IPS-15b (cell line): Measurements from ENCODE around the gene HSF5.
"Not testable (repeated sequence)": the region's sequence is repeated elsewhere in the genome, so short reads cannot be mapped to it uniquely, and the experiment has no call there.

Source experiments
- H3K27me3 ChIP-seq: one replicate; pipeline ENCODE4 v1.6.1; 2013; ENCODE audit warnings: low read length; ENCODE audit not compliant: control insufficient read depth, insufficient read depth
- H3K36me3 ChIP-seq: one replicate; pipeline ENCODE4 v1.6.1; 2013; ENCODE audit warnings: low read length; ENCODE audit not compliant: control insufficient read depth, insufficient read depth
- H3K4me1 ChIP-seq: one replicate; pipeline ENCODE4 v1.6.1; 2013; ENCODE audit warnings: mild to moderate bottlenecking, low read length; ENCODE audit not compliant: control insufficient read depth, insufficient read depth
- H3K4me3 ChIP-seq: one replicate; pipeline ENCODE4 v1.5.1; 2013; ENCODE audit warnings: low read depth, low read length
- H3K9ac ChIP-seq: one replicate; pipeline ENCODE4 v1.6.1; 2013; ENCODE audit warnings: low read depth, mild to moderate bottlenecking, low read length
- H3K9me3 ChIP-seq: one replicate; pipeline ENCODE4 v1.6.1; 2013; ENCODE audit warnings: mild to moderate bottlenecking, low read length; ENCODE audit not compliant: control insufficient read depth, insufficient read depth

The HSF5 gene

GRCh38 chr17:58498177-58498828 lies 10.1 kb upstream of the HSF5 start:
- Histone ChIP-seq H3K9ac (no peak overlapping the region), H3K4me3 (no peak overlapping the region), H3K36me3 (peaks cover 23% of the 10 kb centered on the region), H3K9me3 (no peaks in the 10 kb centered on the region), H3K27me3 (no peaks in the 10 kb centered on the region), H3K4me1 (no peaks in the 10 kb centered on the region)

GRCh38 chr17:58493506-58493905 lies 5.3 kb upstream of the HSF5 start:
- H3K9me3 ChIP-seq: no peaks in the 10 kb centered on the region
- H3K4me1 ChIP-seq: no peaks in the 10 kb centered on the region
- no peak overlapping the region for H3K9ac ChIP-seq
- peaks cover 4% of the 10 kb centered on the region for H3K27me3 ChIP-seq
- peaks cover 38% of the 10 kb centered on the region for H3K36me3 ChIP-seq
- no peak overlapping the region for H3K4me3 ChIP-seq

GRCh38 chr17:58492238-58493121 lies 4.3 kb upstream of the HSF5 start:
- H3K27me3 ChIP-seq: peaks cover 5% of the 10 kb centered on the region
- H3K4me1 ChIP-seq: no peaks in the 10 kb centered on the region
- peaks cover 38% of the 10 kb centered on the region for H3K36me3 ChIP-seq
- no peak overlapping the region for H3K9ac ChIP-seq
- H3K4me3 ChIP-seq: no peak overlapping the region
- no peaks in the 10 kb centered on the region for H3K9me3 ChIP-seq

- Histone ChIP-seq H3K9me3 (no peaks in the 10 kb centered on the region), H3K9ac (no peak overlapping the region), H3K36me3 (peaks cover 38% of the 10 kb centered on the region), H3K27me3 (peaks cover 10% of the 10 kb centered on the region), H3K4me1 (no peaks in the 10 kb centered on the region), H3K4me3 (no peak overlapping the region)
These were observed 3.4 kb upstream of the HSF5 start for GRCh38 chr17:58491510-58492045.

- no peak overlapping the region for H3K9ac ChIP-seq
- H3K4me3 ChIP-seq: no peak overlapping the region
- H3K4me1 ChIP-seq: no peaks in the 10 kb centered on the region
- no peaks in the 10 kb centered on the region for H3K9me3 ChIP-seq
- H3K27me3 ChIP-seq: peaks cover 13% of the 10 kb centered on the region
- H3K36me3 ChIP-seq: peaks cover 20% of the 10 kb centered on the region
These were observed 251 bp upstream of the HSF5 start for GRCh38 chr17:58488428-58488890.

GRCh38 chr17:58484600-58484999 lies 3.6 kb downstream of the HSF5 start:
- no peaks in the 10 kb centered on the region for H3K4me1 ChIP-seq
- peaks cover 13% of the 10 kb centered on the region for H3K27me3 ChIP-seq
- H3K9ac ChIP-seq: no peak overlapping the region
- no peaks in the 10 kb centered on the region for H3K9me3 ChIP-seq
- H3K4me3 ChIP-seq: no peak overlapping the region
- H3K36me3 ChIP-seq: no peaks in the 10 kb centered on the region

- not testable (repeated sequence) for H3K9me3 ChIP-seq, H3K4me1 ChIP-seq, H3K9ac ChIP-seq, H3K4me3 ChIP-seq, H3K36me3 ChIP-seq, H3K27me3 ChIP-seq
These were observed 6.4 kb downstream of the HSF5 start for GRCh38 chr17:58481798-58482197.

- H3K4me1 ChIP-seq: no peaks in the 10 kb centered on the region
- H3K4me3 ChIP-seq: no peak overlapping the region
- no peak overlapping the region for H3K9ac ChIP-seq
- peaks cover 6% of the 10 kb centered on the region for H3K27me3 ChIP-seq
- H3K9me3 ChIP-seq: no peaks in the 10 kb centered on the region
- no peaks in the 10 kb centered on the region for H3K36me3 ChIP-seq
These were observed 8.1 kb downstream of the HSF5 start for GRCh38 chr17:58480090-58480489.

- Histone ChIP-seq H3K9me3 (no peaks in the 10 kb centered on the region), H3K36me3 (no peaks in the 10 kb centered on the region), H3K9ac (no peak overlapping the region), H3K27me3 (peaks cover 6% of the 10 kb centered on the region), H3K4me3 (no peak overlapping the region), H3K4me1 (no peaks in the 10 kb centered on the region)
These were observed 11.4 kb downstream of the HSF5 start for GRCh38 chr17:58476812-58477211.

- H3K27me3 ChIP-seq: peaks cover 6% of the 10 kb centered on the region
- no peaks in the 10 kb centered on the region for H3K4me1 ChIP-seq
These were observed 12.2 kb downstream of the HSF5 start for GRCh38 chr17:58475985-58476384.

GRCh38 chr17:58470356-58470755 lies 17.9 kb downstream of the HSF5 start:
- no peak overlapping the region for H3K9ac ChIP-seq
- H3K36me3 ChIP-seq: no peaks in the 10 kb centered on the region
- H3K4me3 ChIP-seq: no peak overlapping the region
- H3K9me3 ChIP-seq: no peaks in the 10 kb centered on the region
- H3K27me3 ChIP-seq: no peaks in the 10 kb centered on the region
- H3K4me1 ChIP-seq: no peaks in the 10 kb centered on the region

More at GRCh38 chr17:58475985-58476384, 12.2 kb downstream of the HSF5 start:
- H3K4me3 ChIP-seq: no peak overlapping the region
- H3K36me3 ChIP-seq: no peaks in the 10 kb centered on the region
- no peaks in the 10 kb centered on the region for H3K9me3 ChIP-seq
- H3K9ac ChIP-seq: no peak overlapping the region

- no peak overlapping the region for H3K9ac ChIP-seq
- H3K36me3 ChIP-seq: no peaks in the 10 kb centered on the region
- H3K27me3 ChIP-seq: no peaks in the 10 kb centered on the region
- no peaks in the 10 kb centered on the region for H3K9me3 ChIP-seq
- H3K4me1 ChIP-seq: no peaks in the 10 kb centered on the region
- no peak overlapping the region for H3K4me3 ChIP-seq
These were observed 19.3 kb downstream of the HSF5 start for GRCh38 chr17:58468944-58469343.
